CD4-positive, alpha-beta T cell treated with Interferon gamma for 1 hour (primary cell): ENCODE measurements around the gene TTC7B.

Experiments
- DNase-seq: peaks from one replicate; pipeline ENCODE4 v3.0.0-alpha.2; 2020

TTC7B gene

GRCh38 chr14:90570461-90570860 is 245.8 kb downstream of the TTC7B start:
- no peak for DNase-seq

- no peak for DNase-seq
Observed at GRCh38 chr14:90569606-90570387, 246.4 kb downstream of the TTC7B start.

GRCh38 chr14:90569201-90569600 is 247.0 kb downstream of the TTC7B start:
- no peak for DNase-seq

- no peak for DNase-seq
Observed at GRCh38 chr14:90568405-90568804, 247.8 kb downstream of the TTC7B start.

GRCh38 chr14:90567991-90568390 is 248.2 kb downstream of the TTC7B start:
- no peak for DNase-seq

- DNase-seq = no peak
Observed at GRCh38 chr14:90567191-90567590, 249.0 kb downstream of the TTC7B start.

- no peak for DNase-seq
Observed at GRCh38 chr14:90566481-90566880, 249.7 kb downstream of the TTC7B start.

GRCh38 chr14:90564496-90564895 is 251.7 kb downstream of the TTC7B start:
- DNase-seq = no peak

GRCh38 chr14:90562652-90563051 is 253.6 kb downstream of the TTC7B start:
- no peak for DNase-seq

- DNase-seq = no peak
Observed at GRCh38 chr14:90561920-90562319, 254.3 kb downstream of the TTC7B start.

GRCh38 chr14:90560991-90561390 is 255.2 kb downstream of the TTC7B start:
- no peak for DNase-seq

- no peak for DNase-seq
Observed at GRCh38 chr14:90560558-90560957, 255.7 kb downstream of the TTC7B start.

- DNase-seq = no peak
Observed at GRCh38 chr14:90559811-90560492, 256.3 kb downstream of the TTC7B start.

GRCh38 chr14:90558983-90559590 is 257.1 kb downstream of the TTC7B start:
- no peak for DNase-seq

- DNase-seq = no peak
Observed at GRCh38 chr14:90558041-90558982, 257.9 kb downstream of the TTC7B start.

- no peak for DNase-seq
Observed at GRCh38 chr14:90557516-90557915, 258.7 kb downstream of the TTC7B start.

GRCh38 chr14:90556666-90557450 is 259.4 kb downstream of the TTC7B start:
- no peak for DNase-seq

- DNase-seq = no peak
Observed at GRCh38 chr14:90556012-90556477, 260.2 kb downstream of the TTC7B start.

- no peak for DNase-seq
Observed at GRCh38 chr14:90555126-90556011, 260.9 kb downstream of the TTC7B start.

GRCh38 chr14:90554341-90554740 is 261.9 kb downstream of the TTC7B start:
- no peak for DNase-seq

- DNase-seq = no peak
Observed at GRCh38 chr14:90553921-90554336, 262.3 kb downstream of the TTC7B start.
